Eye (tissue), 1 donor: ENCODE measurements around the gene GNAL.

ENCODE experiments used
- DNase-seq: peaks from one replicate; pipeline ENCODE4 v3.0.0-alpha.2; 2015

GNAL gene

DNA sequence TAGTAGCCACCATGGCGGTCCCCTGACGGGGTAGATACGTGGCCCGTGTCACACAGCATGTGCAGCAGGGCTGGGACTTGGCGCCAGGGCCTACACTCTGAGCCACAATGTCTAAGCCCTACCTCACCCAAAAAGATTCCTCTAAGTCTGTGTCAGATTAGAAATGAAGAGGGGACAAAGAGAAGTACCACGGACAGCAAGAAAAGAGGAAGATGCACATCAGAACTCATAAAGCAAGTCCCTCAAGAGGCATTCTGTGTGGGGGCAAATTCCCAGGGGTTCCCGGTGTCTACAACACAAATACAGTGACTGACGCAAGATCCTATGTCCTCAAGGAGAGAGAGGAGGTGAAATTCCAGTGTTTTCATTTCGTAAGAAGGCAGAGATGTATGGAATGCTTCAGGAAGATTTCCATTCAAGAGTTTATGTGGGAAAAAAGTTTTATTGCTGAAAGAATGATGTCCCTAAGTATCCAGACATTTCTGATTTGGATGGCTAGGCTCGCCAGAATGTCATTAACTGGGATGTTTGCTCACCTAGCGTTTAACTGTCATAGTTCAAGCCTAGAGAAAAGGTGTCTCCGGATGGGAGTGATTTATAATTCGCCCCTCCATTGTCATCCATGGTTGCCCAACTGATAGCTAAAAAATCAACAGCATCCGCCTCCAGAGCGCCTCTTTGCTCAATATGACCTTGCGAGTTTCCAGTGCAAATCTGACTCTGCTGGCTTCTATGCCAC, 86.5 kb downstream of the GNAL start:
- DNase-seq, result no peak

DNA sequence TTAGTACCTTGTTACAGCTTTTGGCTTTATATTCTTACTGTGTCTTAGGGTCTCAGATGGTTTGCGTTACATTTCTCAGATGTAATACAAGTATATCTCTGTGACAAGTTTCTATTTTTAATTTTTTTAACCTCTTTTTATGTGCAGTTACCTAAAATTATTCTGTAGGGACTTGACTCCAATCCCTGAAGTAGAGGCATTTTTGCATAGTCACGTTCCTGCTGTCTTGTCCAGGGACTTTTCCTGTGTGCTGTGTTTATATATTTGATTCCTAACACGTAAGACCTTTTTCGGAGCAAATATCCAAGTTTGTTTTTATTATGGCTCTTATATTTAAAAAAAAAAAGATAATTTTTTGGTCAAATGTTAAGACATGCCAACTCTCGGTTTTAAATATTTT, 91.0 kb downstream of the GNAL start:
- DNase-seq, result no peak

GRCh38 chr18:11783716-11784331, 94.8 kb downstream of the GNAL start:
- DNase-seq, result no peak

DNA sequence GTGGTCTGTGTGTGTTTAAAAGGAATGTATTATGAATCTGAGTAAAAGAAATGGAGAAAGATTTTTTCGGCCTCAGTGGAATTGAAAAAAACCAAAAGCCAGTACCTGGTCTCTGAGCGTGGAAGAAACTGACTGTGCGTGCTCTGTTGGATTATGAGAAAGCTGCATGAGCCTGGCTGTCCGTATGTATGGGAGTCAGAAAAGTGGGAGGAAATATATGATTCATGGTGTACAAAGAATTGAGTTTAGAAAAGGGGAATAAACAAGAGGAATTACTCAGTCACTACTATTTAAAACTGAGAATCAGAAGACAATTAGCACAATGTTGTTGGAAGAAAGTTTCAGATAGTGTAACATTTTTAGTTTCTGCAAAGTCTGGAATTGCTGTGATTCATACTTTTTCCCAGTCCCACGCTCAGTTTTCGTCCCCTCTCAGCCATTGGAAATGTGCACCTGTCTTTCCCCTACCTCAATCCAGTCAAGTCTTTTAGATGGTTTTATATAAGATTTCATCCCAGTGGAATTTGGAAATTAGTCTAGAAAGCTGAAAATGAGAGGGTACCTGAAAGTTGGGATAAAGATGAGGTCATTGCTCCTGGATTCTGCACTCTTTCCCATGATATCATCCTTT, 95.7 kb downstream of the GNAL start:
- no peak for DNase-seq

- peak; percentile 31 for DNase-seq
Measured at GRCh38 chr18:11785444-11786055, 96.5 kb downstream of the GNAL start.

- DNase-seq, result peak; percentile 62
Measured at GRCh38 chr18:11789716-11790510, 100.8 kb downstream of the GNAL start.

- peak; percentile 5 for DNase-seq
Measured at GRCh38 chr18:11791131-11791530, 102.1 kb downstream of the GNAL start.

GRCh38 chr18:11792632-11793031, 103.6 kb downstream of the GNAL start:
- DNase-seq, result no peak

GRCh38 chr18:11794195-11794594, 105.1 kb downstream of the GNAL start:
- DNase-seq, result no peak

- DNase-seq, result no peak
Measured at GRCh38 chr18:11795916-11796315, 106.9 kb downstream of the GNAL start.

- DNase-seq, result no peak
Measured at GRCh38 chr18:11798271-11798670, 109.2 kb downstream of the GNAL start.

DNA sequence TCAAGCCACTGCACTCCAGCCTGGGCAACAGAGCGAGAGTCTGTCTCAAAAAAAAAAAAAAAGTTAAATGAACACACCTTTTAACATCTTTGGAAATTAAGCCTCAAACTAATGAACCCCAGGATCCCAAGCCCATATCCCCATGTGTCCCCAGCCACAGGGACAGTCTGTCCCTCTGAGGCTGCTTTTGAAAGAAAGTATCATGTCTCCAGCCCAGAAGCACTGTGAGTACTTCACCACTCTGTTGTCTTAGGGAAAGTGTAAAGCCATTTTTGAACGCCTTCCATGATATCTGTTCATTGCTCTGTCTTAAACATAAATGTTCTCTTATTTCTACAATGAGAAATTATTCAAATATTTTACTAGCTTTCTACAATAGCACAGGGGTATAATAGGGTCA, 110.0 kb downstream of the GNAL start:
- DNase-seq, result no peak

GRCh38 chr18:11800566-11801334, 111.7 kb downstream of the GNAL start:
- DNase-seq, result no peak

- no peak for DNase-seq
Measured at GRCh38 chr18:11801573-11801972, 112.5 kb downstream of the GNAL start.

DNA sequence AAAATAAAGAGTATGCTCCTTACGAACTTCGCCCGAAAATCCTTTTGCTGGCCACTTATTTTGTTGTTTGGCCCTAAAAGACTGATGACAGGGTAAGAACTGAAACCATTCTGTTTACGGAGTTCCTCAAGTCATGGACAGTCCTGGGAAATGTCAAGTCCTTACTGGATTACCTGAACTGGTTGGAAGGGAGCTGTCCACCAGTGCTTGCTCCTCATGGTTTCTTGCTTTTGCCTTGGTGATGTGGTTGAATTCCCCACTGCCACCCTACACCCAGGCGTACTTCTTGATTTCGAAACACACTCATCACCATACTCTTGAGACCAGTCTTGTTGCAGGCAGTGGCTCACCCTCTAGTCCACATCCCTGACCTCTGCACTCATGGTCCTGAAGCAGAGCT, 113.1 kb downstream of the GNAL start:
- DNase-seq, result no peak

- no peak for DNase-seq
Measured at GRCh38 chr18:11802586-11802985, 113.5 kb downstream of the GNAL start.

DNA sequence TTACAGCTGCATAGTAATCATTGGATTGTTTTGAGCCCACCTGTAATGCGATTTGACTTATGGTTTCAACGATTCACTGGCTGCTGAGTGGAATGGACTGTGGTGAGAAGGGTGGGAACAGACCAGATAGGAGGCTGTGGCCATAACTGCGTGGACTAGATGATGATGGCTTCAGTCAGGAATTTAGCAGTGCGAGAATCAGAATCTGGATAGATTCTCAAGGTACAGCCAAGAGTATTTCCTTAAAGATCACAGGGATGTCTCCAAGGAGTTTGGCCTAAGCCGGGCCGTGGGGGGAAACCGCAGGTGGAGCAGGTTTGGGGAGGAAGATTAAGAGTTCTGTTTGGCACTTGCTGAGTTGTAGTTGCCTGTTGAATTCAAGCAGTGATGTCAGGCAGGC, 118.2 kb downstream of the GNAL start:
- DNase-seq, result no peak

DNA sequence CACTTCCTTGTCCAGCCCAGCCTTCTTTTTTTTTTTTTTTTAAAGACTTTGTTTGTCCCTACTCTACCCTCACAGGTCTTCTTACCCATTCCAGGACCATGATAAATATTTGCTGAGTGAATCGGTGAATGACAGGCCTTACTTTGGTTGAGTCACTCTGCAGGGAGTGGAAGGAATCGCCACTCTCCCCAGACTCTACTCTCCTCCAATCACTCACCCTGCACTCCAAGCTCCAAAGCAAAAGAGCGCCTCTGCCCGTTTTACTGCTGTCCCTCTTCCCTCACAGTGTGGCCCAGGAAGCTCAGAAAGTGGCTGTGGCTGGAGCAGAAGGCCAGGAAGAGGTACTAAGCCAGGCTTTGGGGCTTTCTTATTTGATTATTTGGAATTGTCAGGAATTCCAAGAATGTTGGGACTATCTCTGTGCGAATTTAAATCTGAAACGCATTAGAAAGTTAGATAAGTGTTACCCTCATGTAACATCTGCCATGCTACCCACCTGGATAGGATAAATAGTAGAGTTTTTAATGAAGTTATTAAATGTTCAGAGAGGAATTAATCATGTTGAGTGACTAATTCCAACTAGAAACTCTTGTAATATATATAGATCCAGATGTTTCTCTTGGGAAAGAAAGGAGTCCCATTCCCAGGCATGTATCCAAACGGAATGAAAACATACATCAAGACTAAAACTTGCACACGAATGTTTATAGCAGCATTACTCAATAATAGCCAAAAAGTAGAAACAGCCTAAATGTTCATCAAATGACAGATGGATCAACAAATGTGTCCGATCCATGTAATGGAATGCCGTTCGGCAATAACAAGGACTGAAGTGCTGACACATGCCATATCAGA, 119.2 kb downstream of the GNAL start:
- DNase-seq, result peak; percentile 7

- no peak for DNase-seq
Measured at GRCh38 chr18:11809895-11810294, 120.8 kb downstream of the GNAL start.

- DNase-seq, result no peak
Measured at GRCh38 chr18:11810379-11810778, 121.3 kb downstream of the GNAL start.

- DNase-seq, result no peak
Measured at GRCh38 chr18:11811009-11811408, 121.9 kb downstream of the GNAL start.
